ENCODE measurements around the gene POLR2M. TPM values are rescaled to one million over a fixed set of nuclear protein-coding genes. Genes with fewer than 3 reads are reported as not detected.

POLR2M gene
- total and polyA plus RNA-seq, 2 donors (not counting 3 experiments of a cell fraction or from before 2014, with no cell fraction given), result 38.4 to 42.5 TPM

DNA sequence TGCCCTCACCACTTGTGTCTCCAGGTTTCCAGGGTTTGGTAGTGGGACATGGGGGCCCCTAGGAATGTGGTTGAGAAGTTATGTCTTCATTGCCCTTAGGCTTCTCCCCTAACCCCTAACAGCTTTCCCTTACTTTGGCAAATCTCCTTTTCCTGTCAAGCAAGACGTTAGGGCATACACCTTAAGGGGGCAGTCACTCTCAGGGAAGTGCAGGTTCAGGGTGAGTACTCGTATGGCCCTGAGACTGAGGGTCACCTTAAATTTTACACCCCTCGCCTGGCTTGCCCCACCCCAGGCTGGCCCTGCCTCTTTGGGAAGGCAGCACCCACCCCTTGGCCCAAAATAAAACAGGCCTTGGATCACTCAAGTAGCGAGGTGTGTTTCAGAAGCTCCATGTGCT is 33.5 kb downstream of the POLR2M start:
- Histone ChIP-seq H3K9ac (replicated peaks; ENCODE audit: extremely low read depth, insufficient read depth, low read length) (no peak overlapping the region), H3K79me2 (ENCODE audit: control insufficient read depth, insufficient read depth, low read length) (no peaks in the 10 kb centered on the region), H3K4me2 (ENCODE audit: insufficient read depth, low read length) (no peak overlapping the region), H3K27me3 (ENCODE audit: control insufficient read depth in 2 of 2, insufficient read depth in 2 of 2, low read length in 2 of 2) (no peaks in the 10 kb centered on the region), H3K27ac (ENCODE audit: insufficient read depth, low read depth, low read length) (no peak overlapping the region), H3K36me3 (ENCODE audit: control insufficient read depth in 2 of 2, extremely low read depth in 1 of 2, insufficient read depth in 2 of 2, low read length in 2 of 2) (no peaks in the 10 kb centered on the region), H3K9me1 (replicated peaks; ENCODE audit: control insufficient read depth, extremely low read depth, insufficient read depth, low read length) (no peaks in the 10 kb centered on the region), H3K9me3 (replicated peaks; ENCODE audit: control insufficient read depth, insufficient read depth, low read length) (no peaks in the 10 kb centered on the region), H4K20me1 (replicated peaks; ENCODE audit: control insufficient read depth, extremely low read depth, insufficient read depth, low read length) (no peaks in the 10 kb centered on the region), H2AFZ (ENCODE audit: low read depth, low read length) (no peak overlapping the region), H3K4me3 (replicated peaks in 1 of 3; ENCODE audit: insufficient read depth in 1 of 3, low read depth in 1 of 3, low read length in 3 of 3) (no peak overlapping the region), H3K4me1 (ENCODE audit: control insufficient read depth, extremely low read depth, insufficient read depth, low read length) (no peaks in the 10 kb centered on the region)
- intact Hi-C loops (cut with micrococcal nuclease) (no loop called here), dilution Hi-C loops (cut with MboI; ENCODE audit: extremely low pct_ligation_motif_present, low sequenced_read_pairs) (no loop called here)
- no peak for TF ChIP-seq POLR2AphosphoS5 (IDR thresholded peaks at IDR 0.05; ENCODE audit: insufficient read depth, low read depth, low read length)
- FAIRE-seq, result no peak
- CTCF ChIA-PET, result interaction anchor here (1.3 to 15.0 kb wide), 6 partner anchors 8 to 331 kb away, joined by 3 to 714 read pairs (median 60); partner anchors contain the start of gene ALDH1A2
- BruUV-seq (replicated peaks), result no TSS peak
- POLR2A ChIA-PET, result no interaction called here
- DNase-seq (ENCODE audit: low read depth, low spot score), result no peak

DNA sequence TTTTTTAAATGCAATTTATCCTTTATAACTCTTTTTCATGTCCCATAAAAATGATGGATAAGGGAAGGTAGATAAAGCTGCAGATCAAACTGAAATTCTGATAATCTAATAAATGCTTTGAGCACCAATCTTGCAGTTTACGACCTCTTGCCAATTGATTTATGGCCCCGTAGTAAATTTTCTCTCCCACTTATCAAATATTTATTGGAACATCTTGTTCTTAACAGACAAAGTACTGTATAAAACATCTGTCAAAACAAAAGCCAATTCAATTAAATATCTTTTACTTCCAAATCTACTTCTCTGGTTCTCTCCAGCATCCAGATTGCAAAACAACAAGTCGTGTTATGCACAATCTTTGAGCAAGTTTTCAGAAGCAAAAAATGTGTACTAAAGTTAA is 34.6 kb downstream of the POLR2M start:
- Histone ChIP-seq H3K4me2 (ENCODE audit: insufficient read depth, low read length) (no peak overlapping the region), H3K27me3 (ENCODE audit: control insufficient read depth in 2 of 2, insufficient read depth in 2 of 2, low read length in 2 of 2) (no peaks in the 10 kb centered on the region), H3K27ac (ENCODE audit: insufficient read depth, low read depth, low read length) (no peak overlapping the region), H3K4me1 (ENCODE audit: control insufficient read depth, extremely low read depth, insufficient read depth, low read length) (no peaks in the 10 kb centered on the region), H3K9ac (replicated peaks; ENCODE audit: extremely low read depth, insufficient read depth, low read length) (no peak overlapping the region), H3K9me1 (replicated peaks; ENCODE audit: control insufficient read depth, extremely low read depth, insufficient read depth, low read length) (no peaks in the 10 kb centered on the region), H3K79me2 (ENCODE audit: control insufficient read depth, insufficient read depth, low read length) (no peaks in the 10 kb centered on the region), H2AFZ (ENCODE audit: low read depth, low read length) (no peak overlapping the region), H4K20me1 (replicated peaks; ENCODE audit: control insufficient read depth, extremely low read depth, insufficient read depth, low read length) (no peaks in the 10 kb centered on the region), H3K9me3 (replicated peaks; ENCODE audit: control insufficient read depth, insufficient read depth, low read length) (no peaks in the 10 kb centered on the region), H3K4me3 (replicated peaks in 1 of 3; ENCODE audit: insufficient read depth in 1 of 3, low read depth in 1 of 3, low read length in 3 of 3) (no peak overlapping the region), H3K36me3 (ENCODE audit: control insufficient read depth in 2 of 2, extremely low read depth in 1 of 2, insufficient read depth in 2 of 2, low read length in 2 of 2) (no peaks in the 10 kb centered on the region)
- POLR2A ChIA-PET, result no interaction called here
- BruUV-seq (replicated peaks), result no TSS peak
- CTCF ChIA-PET, result interaction anchor here (0.7 to 15.0 kb wide), 6 partner anchors 9 to 326 kb away, joined by 3 to 714 read pairs (median 60); partner anchors contain the start of gene ALDH1A2
- intact Hi-C loops (cut with micrococcal nuclease) (no loop called here), dilution Hi-C loops (cut with MboI; ENCODE audit: extremely low pct_ligation_motif_present, low sequenced_read_pairs) (no loop called here)
- FAIRE-seq (no peak), DNase-seq (ENCODE audit: low read depth, low spot score) (no peak)
- no peak for TF ChIP-seq GATA2 (IDR thresholded peaks at IDR 0.05; ENCODE audit: insufficient read depth, insufficient read length, low read depth, low read length)
- no peak for TF ChIP-seq JUN (IDR thresholded peaks at IDR 0.05; ENCODE audit: borderline replicate concordance, insufficient read depth, insufficient read length, low read depth)
- no peak for TF ChIP-seq POLR2AphosphoS5 (IDR thresholded peaks at IDR 0.05; ENCODE audit: insufficient read depth, low read depth, low read length)
- no peak for TF ChIP-seq MYC (IDR thresholded peaks at IDR 0.05; ENCODE audit: low read depth, low read length)
- TF ChIP-seq, protein P1, sequence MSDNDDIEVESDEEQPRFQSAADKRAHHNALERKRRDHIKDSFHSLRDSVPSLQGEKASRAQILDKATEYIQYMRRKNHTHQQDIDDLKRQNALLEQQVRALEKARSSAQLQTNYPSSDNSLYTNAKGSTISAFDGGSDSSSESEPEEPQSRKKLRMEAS (IDR thresholded peaks at IDR 0.05; ENCODE audit: insufficient read depth, insufficient read length), result no peak
- no peak for TF ChIP-seq POLR2A (IDR thresholded peaks at IDR 0.05; ENCODE audit: low read depth, low read length)
- no peak for TF ChIP-seq EZH2 (IDR thresholded peaks at IDR 0.05; ENCODE audit: borderline replicate concordance, low read depth, low read length, severe bottlenecking)
- TF ChIP-seq FOS (IDR thresholded peaks at IDR 0.05; ENCODE audit: borderline replicate concordance, insufficient read depth, low read length), result no peak
- TF ChIP-seq, protein P2, sequence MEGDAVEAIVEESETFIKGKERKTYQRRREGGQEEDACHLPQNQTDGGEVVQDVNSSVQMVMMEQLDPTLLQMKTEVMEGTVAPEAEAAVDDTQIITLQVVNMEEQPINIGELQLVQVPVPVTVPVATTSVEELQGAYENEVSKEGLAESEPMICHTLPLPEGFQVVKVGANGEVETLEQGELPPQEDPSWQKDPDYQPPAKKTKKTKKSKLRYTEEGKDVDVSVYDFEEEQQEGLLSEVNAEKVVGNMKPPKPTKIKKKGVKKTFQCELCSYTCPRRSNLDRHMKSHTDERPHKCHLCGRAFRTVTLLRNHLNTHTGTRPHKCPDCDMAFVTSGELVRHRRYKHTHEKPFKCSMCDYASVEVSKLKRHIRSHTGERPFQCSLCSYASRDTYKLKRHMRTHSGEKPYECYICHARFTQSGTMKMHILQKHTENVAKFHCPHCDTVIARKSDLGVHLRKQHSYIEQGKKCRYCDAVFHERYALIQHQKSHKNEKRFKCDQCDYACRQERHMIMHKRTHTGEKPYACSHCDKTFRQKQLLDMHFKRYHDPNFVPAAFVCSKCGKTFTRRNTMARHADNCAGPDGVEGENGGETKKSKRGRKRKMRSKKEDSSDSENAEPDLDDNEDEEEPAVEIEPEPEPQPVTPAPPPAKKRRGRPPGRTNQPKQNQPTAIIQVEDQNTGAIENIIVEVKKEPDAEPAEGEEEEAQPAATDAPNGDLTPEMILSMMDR (IDR thresholded peaks at IDR 0.05; ENCODE audit: extremely low read depth in 1 of 2, insufficient read depth in 1 of 2, low read depth in 1 of 2, low read length in 2 of 2), result no peak
